SKM-1 treated with dmso at 0.1 percent for 144 hours (cell line): Measurements from ENCODE around the gene AAGAB.
"Not testable (repeated sequence)": the region's sequence is repeated elsewhere in the genome, so short reads cannot be mapped to it uniquely, and the experiment has no call there.

Experiments
- DNase-seq: peaks from one replicate; lab custom pipeline; 2025; ENCODE audit not compliant: unreplicated experiment; lab: John Stamatoyannopoulos, UW

AAGAB gene

GRCh38 chr15:67154249-67154648 lies 100.2 kb downstream of the AAGAB start:
- no peak for DNase-seq

GRCh38 chr15:67153044-67153443 lies 101.4 kb downstream of the AAGAB start:
- not testable (repeated sequence) for DNase-seq

GRCh38 chr15:67152429-67152828 lies 102.0 kb downstream of the AAGAB start:
- DNase-seq, result no peak
